Thyroid gland (tissue), 4 donors: ENCODE data around the gene HASPIN.
"Not testable (repeated sequence)": the region's sequence is repeated elsewhere in the genome, so short reads cannot be mapped to it uniquely, and the experiment has no call there.

Experiments
- POLR2A ChIP-seq, 2 donors: fragments of 450-650 bp; IDR thresholded peaks; one replicate each; pipeline ENCODE4 v1.6.1; 2017; ENCODE audit warnings: antibody characterized with exemption in 2 of 2, mild to moderate bottlenecking in 2 of 2, moderate library complexity in 1 of 2
- TF ChIP-seq, protein P1 (sequence below), 6 experiments: fragments of 200-600 bp in 3 of 6; fragments of 450-650 bp in 3 of 6; sonication (generic) in 3 of 6; IDR thresholded peaks; one replicate each; pipeline ENCODE4 v1.5.1; 2016 to 2019; ENCODE audit warnings: antibody characterized with exemption in 6 of 6, mild to moderate bottlenecking in 2 of 6, inconsistent platforms in 1 of 6, moderate library complexity in 1 of 6

DNA sequence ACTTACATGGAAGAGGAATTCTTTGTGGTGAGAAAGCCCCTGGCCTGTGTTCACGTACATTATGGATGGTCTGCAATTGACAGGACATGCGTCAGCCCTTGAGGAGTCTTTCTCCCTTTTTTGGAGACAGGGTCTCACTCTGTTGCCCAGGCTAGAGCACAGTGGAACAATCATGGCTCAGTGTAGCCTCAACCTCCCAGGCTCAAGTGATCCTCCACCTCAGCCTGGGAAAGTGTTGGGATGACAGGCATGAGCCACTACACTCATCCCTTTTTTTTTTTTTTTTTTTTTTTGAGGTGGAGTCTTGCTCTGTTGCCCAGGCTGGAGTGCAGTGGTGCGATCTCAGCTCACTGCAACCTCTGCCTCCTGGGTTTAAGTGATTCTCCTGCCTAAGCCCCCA, 4.4 kb downstream of the HASPIN start:
- TF ChIP-seq, protein P1, sequence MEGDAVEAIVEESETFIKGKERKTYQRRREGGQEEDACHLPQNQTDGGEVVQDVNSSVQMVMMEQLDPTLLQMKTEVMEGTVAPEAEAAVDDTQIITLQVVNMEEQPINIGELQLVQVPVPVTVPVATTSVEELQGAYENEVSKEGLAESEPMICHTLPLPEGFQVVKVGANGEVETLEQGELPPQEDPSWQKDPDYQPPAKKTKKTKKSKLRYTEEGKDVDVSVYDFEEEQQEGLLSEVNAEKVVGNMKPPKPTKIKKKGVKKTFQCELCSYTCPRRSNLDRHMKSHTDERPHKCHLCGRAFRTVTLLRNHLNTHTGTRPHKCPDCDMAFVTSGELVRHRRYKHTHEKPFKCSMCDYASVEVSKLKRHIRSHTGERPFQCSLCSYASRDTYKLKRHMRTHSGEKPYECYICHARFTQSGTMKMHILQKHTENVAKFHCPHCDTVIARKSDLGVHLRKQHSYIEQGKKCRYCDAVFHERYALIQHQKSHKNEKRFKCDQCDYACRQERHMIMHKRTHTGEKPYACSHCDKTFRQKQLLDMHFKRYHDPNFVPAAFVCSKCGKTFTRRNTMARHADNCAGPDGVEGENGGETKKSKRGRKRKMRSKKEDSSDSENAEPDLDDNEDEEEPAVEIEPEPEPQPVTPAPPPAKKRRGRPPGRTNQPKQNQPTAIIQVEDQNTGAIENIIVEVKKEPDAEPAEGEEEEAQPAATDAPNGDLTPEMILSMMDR (IDR thresholded peaks at IDR 0.05) = not testable (repeated sequence)
- TF ChIP-seq POLR2A (IDR thresholded peaks at IDR 0.05) = not testable (repeated sequence)
